GM12878 (cell line): ENCODE measurements around the gene FOXP4. TPM values are rescaled to one million over a fixed set of nuclear protein-coding genes. Genes with fewer than 3 reads are reported as not detected.

ENCODE experiments used
- ATAC-seq: fragments of 200-7000 bp; cut with Tn5 transposase; 3 replicates; pipeline ENCODE4 v1.9.1; 2020; ENCODE audit warnings: mild to moderate bottlenecking, moderate library complexity
- BruUV-seq: library from RNA; stranded (reverse); fragments of 400-500 nt; replicated peaks from 2 replicates; lab custom pipeline; 2021; lab: Mats Ljungman, UMichigan
- CTCF ChIA-PET: fragments of 300-600 bp; sonication (Branson Sonifier 250); formaldehyde crosslinking; extraction: SDS; loops from one replicate; lab custom pipeline; 2021; ENCODE audit warnings: inconsistent platforms; lab: Yijun Ruan, JAX
- POLR2A ChIA-PET: fragments of 350-600 bp; formaldehyde crosslinking; extraction: SDS; loops from one replicate; lab custom pipeline; 2021; ENCODE audit warnings: inconsistent platforms; lab: Charles Lee
- RAD21 ChIA-PET: fragments of 300-600 bp; sonication (Branson Sonifier 250); formaldehyde crosslinking; loops from one replicate; lab custom pipeline; 2023; ENCODE audit warnings: antibody characterized with exemption; ENCODE audit not compliant: unreplicated experiment; lab: Charles Lee
- SMC1A ChIA-PET: fragments of 300-600 bp; sonication (Branson Sonifier 250); formaldehyde crosslinking; loops from one replicate; lab custom pipeline; 2023; ENCODE audit not compliant: unreplicated experiment, uncharacterized antibody; lab: Charles Lee
- DNase-seq: peaks from one replicate; pipeline ENCODE4 v3.0.0-alpha.2; 2011; ENCODE audit warnings: low read depth, low spot score
- FAIRE-seq: peaks from 3 replicates; lab custom pipeline; 2011; peaks lifted over from hg19 to GRCh38; lab: Jason Lieb, UNC
- H2AFZ ChIP-seq: 2 replicates; pipeline ENCODE4 v1.6.0; 2011; ENCODE audit warnings: low read depth, low read length, control low read depth; ENCODE audit not compliant: control insufficient read depth
- H3K27ac ChIP-seq: 2 replicates; pipeline ENCODE4 v1.5.1; 2011; ENCODE audit warnings: control low read depth; ENCODE audit not compliant: control insufficient read depth, insufficient read depth
- H3K27me3 ChIP-seq, 2 experiments: replicated peaks in 1 of 2; 2 replicates each; pipeline versions ENCODE4 v1.6.0 to v1.6.1; 2011; ENCODE audit warnings: low read length in 1 of 2; ENCODE audit not compliant: control insufficient read depth in 2 of 2, insufficient read depth in 2 of 2
- H3K36me3 ChIP-seq, 2 experiments: 2 replicates each; pipeline ENCODE4 v1.5.1; 2011; ENCODE audit warnings: low read length in 1 of 2; ENCODE audit not compliant: control insufficient read depth in 2 of 2, insufficient read depth in 2 of 2
- H3K4me1 ChIP-seq: 2 replicates; pipeline ENCODE4 v1.6.1; 2011; ENCODE audit warnings: mild to moderate bottlenecking, low read length, moderate library complexity, mixed read lengths; ENCODE audit not compliant: control insufficient read depth, insufficient read depth
- H3K4me2 ChIP-seq: 2 replicates; pipeline ENCODE4 v1.6.0; 2011; ENCODE audit warnings: control low read depth; ENCODE audit not compliant: control insufficient read depth, insufficient read depth
- H3K4me3 ChIP-seq: fragments of 200-600 bp; sonication (generic); 2 replicates; pipeline ENCODE4 v1.5.1; 2016
- H3K79me2 ChIP-seq: 2 replicates; pipeline ENCODE4 v1.6.0; 2011; ENCODE audit warnings: low read length; ENCODE audit not compliant: control insufficient read depth, insufficient read depth
- H3K9ac ChIP-seq: 2 replicates; pipeline ENCODE4 v1.8.0; 2011; ENCODE audit warnings: low read length, control low read depth, mixed read lengths; ENCODE audit not compliant: control insufficient read depth, insufficient read depth
- H3K9me3 ChIP-seq: replicated peaks from 3 replicates; pipeline ENCODE4 v1.5.1; 2011; ENCODE audit warnings: mild to moderate bottlenecking, low read length; ENCODE audit not compliant: control insufficient read depth, insufficient read depth
- H4K20me1 ChIP-seq: 2 replicates; pipeline ENCODE4 v1.6.0; 2011; ENCODE audit not compliant: control insufficient read depth, insufficient read depth
- BCL11A ChIP-seq: IDR thresholded peaks from 2 replicates; pipeline ENCODE4 v1.6.1; 2011; ENCODE audit warnings: low read depth, low read length
- HDAC6 ChIP-seq: fragments of 200-600 bp; sonication (generic); IDR thresholded peaks from one replicate; pipeline ENCODE4 v1.8.0; 2017; ENCODE audit warnings: antibody characterized with exemption; ENCODE audit not compliant: unreplicated experiment
- MXI1 ChIP-seq: fragments of 150-350 bp; IDR thresholded peaks from 2 replicates; pipeline ENCODE4 v1.6.1; 2011; ENCODE audit warnings: low read depth, mild to moderate bottlenecking, inconsistent platforms, low read length, improper control_type of control experiment
- MYB ChIP-seq: fragments of 150-350 bp; IDR thresholded peaks from 2 replicates; pipeline ENCODE4 v1.6.1; 2014; ENCODE audit warnings: mild to moderate bottlenecking, low read depth, low read length, borderline replicate concordance
- MYC ChIP-seq: IDR thresholded peaks from 2 replicates; pipeline ENCODE4 v1.6.1; 2011; ENCODE audit warnings: mild to moderate bottlenecking, low read length, moderate library complexity, inconsistent platforms; ENCODE audit not compliant: insufficient read depth, insufficient replicate concordance, insufficient read length, severe bottlenecking
- NFXL1 ChIP-seq: fragments of 450-650 bp; IDR thresholded peaks from 2 replicates; pipeline ENCODE4 v1.6.1; 2017; ENCODE audit warnings: antibody characterized with exemption, mild to moderate bottlenecking, borderline replicate concordance
- NFYA ChIP-seq: IDR thresholded peaks from 2 replicates; pipeline ENCODE4 v1.6.1; 2011; ENCODE audit warnings: low read depth, mild to moderate bottlenecking, low read length, improper control_type of control experiment, borderline replicate concordance
- NFYB ChIP-seq: IDR thresholded peaks from 2 replicates; pipeline ENCODE4 v1.6.1; 2011; ENCODE audit warnings: low read depth, mild to moderate bottlenecking, low read length, improper control_type of control experiment, moderate library complexity; ENCODE audit not compliant: insufficient read depth
- SREBF2 ChIP-seq: IDR thresholded peaks from 2 replicates; pipeline ENCODE4 v1.6.1; 2012; ENCODE audit warnings: mild to moderate bottlenecking, low read length
- ZNF274 ChIP-seq: IDR thresholded peaks from one replicate; pipeline ENCODE4 v1.8.0; 2011; ENCODE audit not compliant: insufficient read length, insufficient read depth
- ZNF384 ChIP-seq: IDR thresholded peaks from 2 replicates; pipeline ENCODE4 v1.6.1; 2012; ENCODE audit warnings: low read depth, mild to moderate bottlenecking, low read length, improper control_type of control experiment, borderline replicate concordance
- WGBS: methylation state at CpG from one replicate; pipeline ENCODE4 v1.1.6; 2016; ENCODE audit warnings: low lambda C conversion rate; ENCODE audit not compliant: insufficient replicate concordance, insufficient coverage; ENCODE audit errors: missing lambda C conversion rate; 5-methylcytosine and 5-hydroxymethylcytosine counted together
- in situ Hi-C: fragments of 300-500 bp; cut with MboI; formaldehyde crosslinking; loops from 9 replicates; pipeline ENCODE4 v1.14.3; 2018; ENCODE audit warnings: mixed read lengths
- intact Hi-C: fragments of 100-400 bp; cut with micrococcal nuclease; formaldehyde crosslinking; loops from one replicate; pipeline ENCODE4 v1.14.2; 2022; ENCODE audit not compliant: unreplicated experiment
- polyA plus RNA-seq, 11 experiments: library from polyadenylated mRNA; depleted of rRNA in 4 of 11; unstranded in 6 of 11; stranded (reverse) in 5 of 11; fragments of >200 nt; fragmentation: Nextera tagmentation in 4 of 11; fragmentation: Illumina TruSeq in 1 of 11; extraction: Ambion mirVana in 4 of 11; extraction: Trizol in 1 of 11; gene quantifications; 1 replicate in 1 of 11; 2 replicates in 10 of 11; pipeline versions ENCODE4 v1.2.1 to v1.2.3, GENCODE V29; 2011 to 2016; ENCODE audit warnings: inconsistent platforms in 2 of 11, missing spikeins in 2 of 11, low read depth in 1 of 11
- total RNA-seq, 4 experiments: library from RNA; depleted of rRNA in 3 of 4; stranded (reverse); fragments of >200 nt in 3 of 4; fragmentation: Illumina TruSeq in 1 of 4; extraction: Trizol in 1 of 4; gene quantifications; 2 replicates each; pipeline versions ENCODE4 v1.2.1 to v1.2.3, GENCODE V29; 2013 to 2021
- TF ChIP-seq, protein P1 (sequence below): IDR thresholded peaks from 2 replicates; pipeline ENCODE4 v1.6.1; 2012; ENCODE audit warnings: low read depth, low read length, improper control_type of control experiment
- TF ChIP-seq, protein P2 (sequence below): IDR thresholded peaks from 2 replicates; pipeline ENCODE4 v1.6.1; 2011; ENCODE audit warnings: borderline replicate concordance, low read depth, mild to moderate bottlenecking, moderate library complexity, low read length; ENCODE audit not compliant: insufficient read depth, poor library complexity, severe bottlenecking
- TF ChIP-seq, protein P3 (sequence below): fragments of 450-650 bp; formaldehyde crosslinking; IDR thresholded peaks from 2 replicates; pipeline ENCODE4 v1.5.0; 2022; ENCODE audit warnings: mild to moderate bottlenecking, missing genetic modification characterization

FOXP4 gene
- total and polyA plus RNA-seq, 10 of the 15 experiments (the other 5 are each of a cell fraction or from before 2014, with no cell fraction given): 0.31 to 46.1 (median 2.3) TPM

DNA sequence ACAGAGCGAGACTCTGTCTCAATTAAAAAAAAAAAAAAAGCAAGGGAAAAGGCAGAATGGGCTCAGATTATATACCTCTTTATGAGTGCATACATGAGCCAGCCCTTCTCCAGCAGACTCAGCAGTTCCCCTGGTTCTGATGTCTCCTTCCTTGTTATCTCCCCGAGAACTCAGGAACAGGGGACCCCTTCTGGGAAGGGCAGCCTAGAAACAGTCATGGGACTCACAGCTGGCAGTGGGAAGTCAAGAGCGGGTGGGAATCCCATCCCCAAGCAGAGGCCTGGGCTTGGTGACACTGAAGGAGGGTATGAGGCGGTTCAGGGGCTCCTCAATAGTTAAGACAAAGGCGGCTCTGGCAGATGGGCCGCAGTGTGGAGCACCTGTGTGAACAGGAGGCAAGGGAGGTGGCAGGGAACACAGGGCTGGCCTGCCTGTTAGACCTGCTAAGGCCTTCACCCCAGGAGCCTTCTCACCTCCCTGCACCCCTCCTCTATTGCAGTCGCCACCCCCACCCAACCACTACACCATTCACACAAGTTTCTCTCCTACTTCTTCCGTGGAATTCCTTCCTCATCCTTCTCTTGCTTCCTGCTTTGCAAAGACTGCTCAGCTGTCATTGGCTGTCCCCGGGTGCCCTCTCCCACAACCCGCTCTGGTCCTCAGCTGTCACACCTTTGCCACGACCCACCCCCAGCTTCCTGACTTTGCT, 62.4 kb downstream of the FOXP4 start (continued):
- TF ChIP-seq MXI1 (no peak), ZNF384 (no peak), ZNF274 (no peak), SREBF2 (no peak), NFXL1 (no peak), NFYB (no peak)
- TF ChIP-seq, protein P1, sequence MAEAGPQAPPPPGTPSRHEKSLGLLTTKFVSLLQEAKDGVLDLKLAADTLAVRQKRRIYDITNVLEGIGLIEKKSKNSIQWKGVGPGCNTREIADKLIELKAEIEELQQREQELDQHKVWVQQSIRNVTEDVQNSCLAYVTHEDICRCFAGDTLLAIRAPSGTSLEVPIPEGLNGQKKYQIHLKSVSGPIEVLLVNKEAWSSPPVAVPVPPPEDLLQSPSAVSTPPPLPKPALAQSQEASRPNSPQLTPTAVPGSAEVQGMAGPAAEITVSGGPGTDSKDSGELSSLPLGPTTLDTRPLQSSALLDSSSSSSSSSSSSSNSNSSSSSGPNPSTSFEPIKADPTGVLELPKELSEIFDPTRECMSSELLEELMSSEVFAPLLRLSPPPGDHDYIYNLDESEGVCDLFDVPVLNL: no peak
- TF ChIP-seq, protein P2, sequence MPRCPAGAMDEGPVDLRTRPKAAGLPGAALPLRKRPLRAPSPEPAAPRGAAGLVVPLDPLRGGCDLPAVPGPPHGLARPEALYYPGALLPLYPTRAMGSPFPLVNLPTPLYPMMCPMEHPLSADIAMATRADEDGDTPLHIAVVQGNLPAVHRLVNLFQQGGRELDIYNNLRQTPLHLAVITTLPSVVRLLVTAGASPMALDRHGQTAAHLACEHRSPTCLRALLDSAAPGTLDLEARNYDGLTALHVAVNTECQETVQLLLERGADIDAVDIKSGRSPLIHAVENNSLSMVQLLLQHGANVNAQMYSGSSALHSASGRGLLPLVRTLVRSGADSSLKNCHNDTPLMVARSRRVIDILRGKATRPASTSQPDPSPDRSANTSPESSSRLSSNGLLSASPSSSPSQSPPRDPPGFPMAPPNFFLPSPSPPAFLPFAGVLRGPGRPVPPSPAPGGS: no peak

DNA sequence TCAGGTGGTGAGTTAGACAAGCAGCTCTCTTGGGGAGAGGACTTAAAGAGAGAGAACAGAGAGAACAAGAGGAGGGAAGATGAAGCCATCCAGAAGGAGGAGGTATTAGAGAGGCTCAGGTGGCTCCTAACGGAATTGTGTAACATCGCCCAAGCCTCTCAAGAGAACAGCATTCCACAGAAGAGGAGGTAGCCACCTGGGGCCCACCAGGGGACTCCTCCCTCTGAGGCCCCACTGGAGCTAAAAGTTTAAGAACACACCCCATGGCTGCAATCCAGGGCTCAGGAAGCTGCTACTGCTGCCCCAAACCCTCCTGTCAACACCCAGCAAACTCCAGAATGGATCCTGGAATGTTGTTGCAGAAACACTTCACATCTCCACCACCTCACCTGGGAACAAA, 68.5 kb downstream of the FOXP4 start:
- intact Hi-C loops: no loop called here
- H3K27ac ChIP-seq: no peak overlapping the region
- ATAC-seq (no peak), DNase-seq (no peak), FAIRE-seq (no peak)
- SMC1A ChIA-PET: interaction anchor here (1.6 kb wide), 1 partner anchor 243 kb away, joined by 3 read pairs; no protein-coding TSS in a partner anchor
- no peaks in the 10 kb centered on the region for H3K9me3 ChIP-seq
- no peaks in the 10 kb centered on the region; a peak in 1 of 4 replicates for H3K27me3 ChIP-seq
- H3K79me2 ChIP-seq: no peaks in the 10 kb centered on the region
- BruUV-seq: no TSS peak
- in situ Hi-C loops: no loop called here
- H3K4me2 ChIP-seq: no peak overlapping the region
- POLR2A ChIA-PET: no interaction called here
- no peak overlapping the region for H3K4me3 ChIP-seq
- H4K20me1 ChIP-seq: no peaks in the 10 kb centered on the region
- no peaks in the 10 kb centered on the region for H3K4me1 ChIP-seq
- H3K9ac ChIP-seq: no peak overlapping the region
- H2AFZ ChIP-seq: no peak overlapping the region
- CTCF ChIA-PET: interaction anchor here (1.1 to 1.7 kb wide), 2 partner anchors 12 to 190 kb away, joined by 3 to 8 read pairs; no protein-coding TSS in a partner anchor
- RAD21 ChIA-PET: interaction anchor here (1.1 kb wide), 1 partner anchor 11 kb away, joined by 3 read pairs; no protein-coding TSS in a partner anchor
- no peaks in the 10 kb centered on the region for H3K36me3 ChIP-seq
- 67% methylated on average over 2 of the region's 2 CpGs for WGBS
- TF ChIP-seq NFYA (no peak), HDAC6 (no peak), MYB (no peak), MYC (no peak), BCL11A (no peak)
- TF ChIP-seq, protein P3, sequence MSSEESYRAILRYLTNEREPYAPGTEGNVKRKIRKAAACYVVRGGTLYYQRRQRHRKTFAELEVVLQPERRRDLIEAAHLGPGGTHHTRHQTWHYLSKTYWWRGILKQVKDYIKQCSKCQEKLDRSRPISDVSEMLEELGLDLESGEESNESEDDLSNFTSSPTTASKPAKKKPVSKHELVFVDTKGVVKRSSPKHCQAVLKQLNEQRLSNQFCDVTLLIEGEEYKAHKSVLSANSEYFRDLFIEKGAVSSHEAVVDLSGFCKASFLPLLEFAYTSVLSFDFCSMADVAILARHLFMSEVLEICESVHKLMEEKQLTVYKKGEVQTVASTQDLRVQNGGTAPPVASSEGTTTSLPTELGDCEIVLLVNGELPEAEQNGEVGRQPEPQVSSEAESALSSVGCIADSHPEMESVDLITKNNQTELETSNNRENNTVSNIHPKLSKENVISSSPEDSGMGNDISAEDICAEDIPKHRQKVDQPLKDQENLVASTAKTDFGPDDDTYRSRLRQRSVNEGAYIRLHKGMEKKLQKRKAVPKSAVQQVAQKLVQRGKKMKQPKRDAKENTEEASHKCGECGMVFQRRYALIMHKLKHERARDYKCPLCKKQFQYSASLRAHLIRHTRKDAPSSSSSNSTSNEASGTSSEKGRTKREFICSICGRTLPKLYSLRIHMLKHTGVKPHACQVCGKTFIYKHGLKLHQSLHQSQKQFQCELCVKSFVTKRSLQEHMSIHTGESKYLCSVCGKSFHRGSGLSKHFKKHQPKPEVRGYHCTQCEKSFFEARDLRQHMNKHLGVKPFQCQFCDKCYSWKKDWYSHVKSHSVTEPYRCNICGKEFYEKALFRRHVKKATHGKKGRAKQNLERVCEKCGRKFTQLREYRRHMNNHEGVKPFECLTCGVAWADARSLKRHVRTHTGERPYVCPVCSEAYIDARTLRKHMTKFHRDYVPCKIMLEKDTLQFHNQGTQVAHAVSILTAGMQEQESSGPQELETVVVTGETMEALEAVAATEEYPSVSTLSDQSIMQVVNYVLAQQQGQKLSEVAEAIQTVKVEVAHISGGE (CRISPR knock-in tag): no peak
